DOHH2 (cell line): ENCODE results near the gene SLC6A6.

Experiments
- CTCF ChIP-seq: fragments of 200-600 bp; sonication (generic); IDR thresholded peaks from one replicate; pipeline ENCODE4 v1.5.1; 2014; ENCODE audit warnings: antibody characterized with exemption, mild to moderate bottlenecking, low read depth, low read length; ENCODE audit not compliant: poor library complexity, severe bottlenecking
- EZH2phosphoT487 ChIP-seq: fragments of 200-600 bp; sonication (generic); IDR thresholded peaks from 2 replicates; pipeline ENCODE4 v1.6.1; 2017; ENCODE audit warnings: borderline replicate concordance, mild to moderate bottlenecking, antibody characterized with exemption, low read length, moderate library complexity, mixed read lengths

GRCh38 chr3:14450506-14450905 is 48.1 kb downstream of the SLC6A6 start:
- TF ChIP-seq CTCF (no peak), EZH2phosphoT487 (no peak)
